Inflammatory macrophage (primary cell): ENCODE results near the gene NINL.
"Not testable (repeated sequence)": the region's sequence is repeated elsewhere in the genome, so short reads cannot be mapped to it uniquely, and the experiment has no call there.

Source experiments
- DNase-seq, 2 donors: peaks; one replicate each; pipeline ENCODE4 v3.0.0-alpha.2; 2020 to 2022

The NINL gene

DNA sequence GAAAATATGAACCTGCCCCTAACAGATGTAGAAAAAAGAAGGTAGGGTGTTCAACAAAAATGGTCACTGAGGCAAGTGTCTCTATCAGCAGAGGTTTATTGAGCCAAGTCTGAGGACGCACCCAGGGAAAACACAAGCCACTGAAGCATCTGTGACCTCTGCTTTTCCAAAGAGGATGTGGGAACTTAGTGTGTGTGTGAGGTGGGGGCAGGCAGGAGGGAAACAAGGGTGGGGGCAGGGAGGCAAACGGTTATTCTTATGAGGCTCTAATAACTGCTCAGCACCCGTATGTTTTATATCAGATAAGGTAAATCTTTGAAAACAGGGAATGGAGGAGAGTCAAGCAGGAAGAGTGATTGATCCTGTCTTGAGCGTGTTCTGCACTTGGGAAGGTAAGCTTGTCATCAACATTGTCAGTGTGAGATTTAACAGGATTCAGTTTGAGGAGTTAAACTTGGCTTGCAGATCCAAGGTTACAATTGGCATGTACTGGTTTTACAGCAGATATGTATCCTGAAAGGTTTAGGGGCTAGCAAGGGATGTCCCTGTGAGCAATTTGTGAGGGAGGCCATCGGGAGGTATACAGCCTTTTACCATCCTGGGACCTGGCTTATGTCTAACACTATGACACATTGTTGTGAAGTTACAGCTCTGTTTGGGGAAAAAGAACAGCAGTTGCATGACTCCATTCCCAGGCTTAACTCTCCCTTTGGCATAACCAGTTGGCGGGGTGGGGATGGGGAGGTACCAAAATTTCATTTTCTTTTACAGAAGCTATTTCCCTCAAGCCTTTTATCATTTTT is 33.7 kb downstream of the NINL start:
- no peak for DNase-seq

DNA sequence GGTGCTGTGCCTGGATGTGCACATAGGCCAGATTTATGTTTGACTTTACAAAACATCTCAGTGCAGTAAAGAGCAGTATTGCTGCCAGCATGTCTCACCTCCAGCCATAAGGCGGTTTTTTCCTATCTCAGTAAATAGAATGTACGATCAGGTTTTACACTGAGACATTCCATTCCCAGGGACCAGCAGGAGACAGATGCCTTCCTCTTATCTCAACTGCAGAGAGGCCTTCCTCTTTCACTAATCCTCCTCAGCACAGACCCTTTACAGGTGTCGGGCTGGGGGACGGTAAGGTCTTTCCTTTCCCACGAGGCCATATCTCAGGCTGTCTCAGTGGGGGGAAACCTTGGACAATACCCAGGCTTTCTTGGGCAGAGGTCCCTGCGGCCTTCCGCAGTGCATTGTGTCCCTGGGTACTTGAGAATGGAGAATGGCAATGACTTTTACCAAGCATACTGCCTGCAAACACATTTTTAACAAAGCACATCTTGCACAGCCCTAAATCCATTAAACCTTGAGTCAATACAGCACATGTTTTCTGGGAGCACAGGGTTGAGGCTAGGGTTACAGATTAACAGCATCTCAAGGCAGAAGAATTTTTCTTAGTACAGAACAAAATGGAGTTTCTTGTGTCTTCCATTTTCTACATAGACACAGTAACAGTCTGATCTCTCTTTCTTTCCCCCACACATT is 34.5 kb downstream of the NINL start:
- not testable (repeated sequence) for DNase-seq

DNA sequence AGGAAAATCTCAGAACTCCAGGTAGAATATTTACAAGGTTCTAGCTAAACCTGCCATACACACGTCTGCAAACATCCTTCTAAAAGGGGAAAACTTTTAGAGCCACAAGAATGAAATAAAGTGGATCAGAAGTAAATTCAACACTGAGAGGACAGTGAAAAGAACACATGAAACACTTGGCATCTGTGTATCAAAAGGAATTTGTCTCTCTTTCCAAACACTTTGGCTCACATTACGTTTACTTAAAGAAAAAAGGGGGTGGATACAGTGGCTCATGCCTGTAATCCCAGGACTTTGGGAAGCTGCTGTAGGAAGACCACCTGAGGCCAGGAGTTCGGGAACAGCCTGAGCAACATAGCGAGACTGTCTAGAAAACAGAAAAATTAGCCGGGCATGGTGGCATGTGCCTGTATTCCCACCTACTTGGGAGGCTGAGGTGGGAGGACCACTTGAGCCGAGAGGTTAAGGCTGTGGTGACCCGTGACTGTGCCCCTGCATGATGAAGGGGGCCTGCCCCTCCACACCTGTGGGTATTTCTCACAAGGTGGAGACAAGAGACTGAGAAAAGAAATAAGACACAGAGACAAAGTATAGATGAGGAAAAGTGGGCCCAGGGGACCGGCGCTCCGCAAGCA is 35.4 kb downstream of the NINL start:
- DNase-seq: no peak

DNA sequence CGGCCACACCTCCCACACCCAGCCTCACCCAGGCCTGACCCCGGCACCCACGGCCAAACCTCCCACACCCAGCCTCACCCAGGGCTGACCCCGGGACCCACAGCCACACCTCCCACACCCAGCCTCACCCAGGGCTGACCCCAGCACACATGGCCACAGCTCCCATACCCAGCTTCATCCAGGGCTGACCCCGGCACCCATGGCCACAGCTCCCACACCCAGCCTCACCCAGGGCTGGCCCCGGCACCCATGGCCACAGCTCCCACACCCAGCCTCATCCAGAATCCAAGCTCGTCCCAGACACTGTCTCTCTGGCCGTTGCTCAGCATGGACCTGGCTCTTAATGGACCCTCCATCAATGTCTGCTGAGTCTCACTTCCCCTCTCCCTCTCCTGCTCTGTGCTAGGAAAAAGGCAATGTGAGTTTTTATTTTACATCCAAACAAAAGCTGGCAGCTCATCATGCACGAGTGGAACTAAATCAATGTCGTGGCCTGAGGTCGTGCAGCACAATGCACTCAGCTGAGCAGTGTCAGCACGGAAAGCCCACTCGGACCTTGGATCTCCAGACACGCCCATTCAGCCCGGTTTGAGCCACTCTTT is 36.1 kb downstream of the NINL start:
- peak in 1 of 2 donors; percentile 20 for DNase-seq

DNA sequence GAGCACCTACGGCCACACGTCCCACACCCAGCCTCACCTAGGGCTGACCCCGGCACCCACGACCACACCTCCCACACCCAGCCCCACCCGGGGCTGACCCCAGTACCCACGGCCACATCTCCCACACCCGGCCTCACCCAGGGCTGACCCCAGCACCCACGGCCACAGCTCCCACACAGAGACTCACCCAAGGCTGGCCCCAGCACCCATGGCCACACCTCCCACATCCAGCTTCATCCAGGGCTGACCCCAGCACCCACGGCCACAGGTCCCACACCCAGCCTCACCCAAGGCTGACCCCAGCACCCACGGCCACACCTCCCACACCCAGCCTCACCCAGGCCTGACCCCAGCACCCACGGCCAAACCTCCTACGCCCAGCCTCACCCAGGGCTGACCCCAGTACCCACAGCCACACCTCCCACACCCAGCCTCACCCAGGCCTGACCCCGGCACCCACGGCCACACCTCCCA is 36.7 kb downstream of the NINL start:
- DNase-seq: peak in 1 of 2 donors; percentile 23

DNA sequence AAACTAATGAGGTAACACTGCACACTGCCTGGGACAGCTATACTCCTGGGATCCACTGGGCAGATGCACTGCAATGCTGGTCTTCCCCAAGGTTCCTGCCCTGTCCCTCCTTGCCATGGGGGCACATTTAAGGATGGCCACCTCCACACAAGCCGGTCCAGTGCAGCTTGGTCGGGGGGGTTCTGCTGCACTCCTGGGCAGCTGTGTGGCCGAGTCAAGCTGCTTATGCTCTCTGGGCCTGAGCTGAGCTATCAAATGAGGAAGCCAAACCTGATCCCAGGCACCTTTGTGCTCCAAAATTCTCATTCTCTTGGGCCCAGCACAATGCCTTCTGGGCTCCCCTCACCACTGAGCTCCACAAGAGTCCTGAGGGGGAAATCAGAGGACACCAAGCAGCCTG is 37.3 kb downstream of the NINL start:
- DNase-seq: no peak

DNA sequence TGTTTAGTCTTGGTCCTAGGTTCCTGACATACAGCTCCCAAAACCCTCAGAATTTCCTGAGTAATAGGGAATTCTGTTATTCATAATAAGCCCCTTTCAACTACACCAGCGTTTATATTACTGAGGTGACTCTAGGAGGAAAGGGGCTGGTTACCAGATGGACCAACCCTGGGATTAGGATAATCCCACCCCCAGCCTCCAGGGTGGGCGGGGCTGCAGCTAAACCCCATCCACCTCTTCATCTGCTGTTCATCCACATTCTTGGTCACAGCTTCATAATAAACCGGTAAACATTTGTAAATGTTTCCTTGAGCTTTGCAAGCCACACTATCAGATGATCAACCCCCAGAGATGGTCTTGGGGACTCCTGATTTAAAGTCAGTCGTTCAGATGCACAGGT is 38.3 kb downstream of the NINL start:
- DNase-seq: no peak

DNA sequence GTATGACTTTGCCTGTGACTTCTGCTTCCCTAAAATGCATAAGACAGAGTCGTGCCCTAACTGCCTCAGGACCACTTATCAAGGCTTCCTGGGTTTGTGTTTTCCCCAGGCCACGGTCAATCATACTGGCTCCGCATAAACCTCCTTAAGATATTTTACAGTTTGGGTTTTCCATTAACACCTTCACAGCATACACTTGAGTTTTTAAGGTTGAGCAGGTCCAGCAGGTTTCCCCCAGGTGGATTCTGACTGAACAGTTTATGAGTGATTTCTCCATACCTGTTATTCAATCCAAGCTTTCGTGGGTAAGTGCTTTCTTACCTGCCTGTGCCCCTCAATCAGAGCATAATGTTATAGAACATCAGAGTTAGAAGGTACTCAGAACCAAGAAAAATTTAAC is 39.3 kb downstream of the NINL start:
- DNase-seq: no peak

DNA sequence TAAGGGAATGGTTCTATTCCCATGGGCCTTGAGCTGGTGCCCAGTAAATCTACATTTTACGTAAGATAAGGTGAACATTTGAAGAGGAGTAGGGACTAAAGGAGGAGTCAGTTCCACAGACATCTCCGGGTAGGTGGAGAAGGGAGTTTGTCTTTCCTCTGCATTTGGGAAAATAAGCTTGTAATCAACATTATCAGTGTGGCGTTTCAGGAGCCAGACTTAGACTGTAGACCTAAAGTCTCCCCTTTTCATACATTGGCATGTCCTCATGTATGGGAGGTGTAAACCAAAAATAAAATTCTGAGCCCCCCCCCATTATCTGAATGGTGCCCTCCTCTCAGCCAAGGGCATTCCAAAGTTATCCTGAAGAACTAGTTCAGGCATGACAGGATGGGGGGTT is 40.2 kb downstream of the NINL start:
- DNase-seq: no peak

DNA sequence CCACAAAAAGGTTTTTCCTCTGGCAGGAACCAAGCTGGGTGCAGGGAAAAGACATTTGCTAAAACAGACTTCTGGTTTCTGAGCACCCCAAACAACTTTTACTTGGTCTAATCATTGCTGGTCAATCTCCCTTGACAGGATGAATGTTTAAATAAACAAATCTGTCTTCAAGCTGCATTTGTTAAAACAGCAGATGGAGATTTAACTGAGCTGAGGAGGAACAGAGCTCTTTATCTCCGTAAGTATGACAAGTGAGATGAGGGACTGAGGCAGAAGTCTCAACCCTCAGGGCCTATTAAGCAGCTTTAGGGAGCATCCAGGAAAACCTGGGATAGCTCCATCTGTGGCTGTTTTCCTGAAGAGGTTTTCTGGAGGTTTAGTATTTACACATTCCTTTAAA is 40.6 kb downstream of the NINL start:
- DNase-seq: no peak

DNA sequence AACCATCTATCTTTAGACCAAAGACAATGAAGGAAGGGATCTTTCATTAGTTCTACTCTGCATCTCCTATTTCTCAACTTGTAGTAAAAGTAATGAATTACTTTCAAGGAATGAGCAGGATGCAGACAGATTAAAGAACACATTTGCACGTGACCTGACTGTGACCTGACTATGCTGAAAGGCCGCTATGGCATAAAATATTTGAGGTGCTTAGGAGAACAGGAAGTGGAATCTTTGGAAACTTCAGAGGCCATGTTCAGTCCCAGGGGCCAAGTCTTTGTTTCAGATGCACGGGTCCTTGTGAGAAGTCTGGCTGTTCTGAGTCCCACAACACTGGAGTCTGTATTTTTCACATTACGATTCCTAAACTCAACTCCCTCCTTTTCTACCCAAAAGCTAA is 41.0 kb downstream of the NINL start:
- no peak for DNase-seq

DNA sequence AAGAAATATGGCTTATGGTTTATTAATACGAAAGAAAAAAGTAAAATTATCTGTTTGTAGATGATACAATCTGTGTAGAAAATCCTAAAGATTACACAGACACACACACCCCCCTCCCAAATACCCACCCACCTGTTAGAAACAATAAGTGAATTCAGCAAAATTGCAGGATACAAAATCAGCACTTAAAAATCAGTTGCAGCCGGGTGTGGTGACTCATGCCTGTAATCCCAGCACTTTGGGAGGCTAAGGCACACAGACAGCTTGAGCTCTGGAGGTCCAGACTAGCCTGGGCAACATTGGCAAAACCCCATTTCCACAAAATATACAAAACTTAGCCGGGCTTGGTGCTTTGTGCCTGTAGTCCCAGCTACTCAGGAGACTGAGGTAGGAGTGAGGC is 42.3 kb downstream of the NINL start:
- no peak for DNase-seq

DNA sequence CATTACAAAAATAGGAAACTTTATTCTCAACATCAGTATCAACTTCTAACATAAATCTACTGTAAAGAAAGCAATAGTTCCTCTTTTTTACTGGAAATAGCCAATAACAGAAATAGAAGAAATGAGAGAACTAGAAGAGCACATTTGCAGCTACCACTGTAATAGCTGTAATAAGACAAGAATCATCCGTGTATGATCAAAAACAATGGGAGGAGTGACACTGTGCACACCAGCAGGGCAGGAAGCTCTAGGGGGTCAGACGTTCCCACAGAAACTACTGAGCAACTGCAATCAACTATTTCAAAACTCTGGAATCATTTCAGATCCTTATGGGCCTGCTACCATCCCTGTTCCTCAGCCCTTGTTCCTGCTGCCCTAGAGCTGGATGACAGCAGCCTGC is 43.7 kb downstream of the NINL start:
- peak; percentile 18 to 38 for DNase-seq

DNA sequence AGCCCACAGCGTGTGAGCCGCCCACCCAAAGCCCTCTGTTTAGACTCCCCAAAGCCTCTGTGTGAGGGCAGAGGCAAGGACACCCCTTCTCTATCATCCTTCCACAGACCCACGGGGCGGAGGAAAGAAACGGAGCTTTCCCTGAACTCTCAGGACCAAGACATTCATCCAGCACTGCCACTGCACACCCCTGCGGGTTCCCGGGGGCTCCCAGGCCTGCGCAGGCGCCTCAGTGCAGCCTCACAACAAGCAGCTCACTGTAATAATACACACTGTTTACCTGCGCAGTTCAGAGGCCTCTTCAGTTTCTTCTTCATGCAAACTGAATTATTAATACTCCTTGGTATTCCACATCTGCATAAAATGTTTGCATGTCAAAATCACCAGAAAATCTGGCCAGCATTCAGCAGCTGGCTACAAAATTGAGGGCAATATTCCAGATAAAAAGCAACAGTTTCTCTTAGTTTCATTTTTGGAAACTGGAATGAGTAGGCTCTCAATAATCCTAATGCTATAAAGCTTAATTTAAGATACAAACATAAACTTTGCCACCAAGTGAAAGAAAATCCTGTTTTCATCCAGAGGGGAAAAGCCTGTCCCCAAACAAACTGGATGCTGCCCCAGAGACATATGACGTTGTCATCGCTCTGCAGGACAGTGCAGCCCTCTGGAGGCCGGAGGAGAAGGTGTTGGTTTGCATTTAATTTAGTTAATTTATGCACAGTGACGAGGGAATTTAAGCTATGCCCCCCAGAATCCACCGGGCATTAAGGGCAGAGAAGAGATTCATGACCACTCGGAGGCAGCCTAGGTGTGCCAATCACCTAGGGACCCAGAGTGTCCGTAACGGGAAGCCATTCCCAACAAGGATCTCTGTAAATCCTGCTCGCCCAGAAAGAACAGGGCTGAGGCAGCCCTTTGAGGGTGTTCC is 45.3 kb downstream of the NINL start:
- peak in 1 of 2 donors; percentile 28 for DNase-seq

DNA sequence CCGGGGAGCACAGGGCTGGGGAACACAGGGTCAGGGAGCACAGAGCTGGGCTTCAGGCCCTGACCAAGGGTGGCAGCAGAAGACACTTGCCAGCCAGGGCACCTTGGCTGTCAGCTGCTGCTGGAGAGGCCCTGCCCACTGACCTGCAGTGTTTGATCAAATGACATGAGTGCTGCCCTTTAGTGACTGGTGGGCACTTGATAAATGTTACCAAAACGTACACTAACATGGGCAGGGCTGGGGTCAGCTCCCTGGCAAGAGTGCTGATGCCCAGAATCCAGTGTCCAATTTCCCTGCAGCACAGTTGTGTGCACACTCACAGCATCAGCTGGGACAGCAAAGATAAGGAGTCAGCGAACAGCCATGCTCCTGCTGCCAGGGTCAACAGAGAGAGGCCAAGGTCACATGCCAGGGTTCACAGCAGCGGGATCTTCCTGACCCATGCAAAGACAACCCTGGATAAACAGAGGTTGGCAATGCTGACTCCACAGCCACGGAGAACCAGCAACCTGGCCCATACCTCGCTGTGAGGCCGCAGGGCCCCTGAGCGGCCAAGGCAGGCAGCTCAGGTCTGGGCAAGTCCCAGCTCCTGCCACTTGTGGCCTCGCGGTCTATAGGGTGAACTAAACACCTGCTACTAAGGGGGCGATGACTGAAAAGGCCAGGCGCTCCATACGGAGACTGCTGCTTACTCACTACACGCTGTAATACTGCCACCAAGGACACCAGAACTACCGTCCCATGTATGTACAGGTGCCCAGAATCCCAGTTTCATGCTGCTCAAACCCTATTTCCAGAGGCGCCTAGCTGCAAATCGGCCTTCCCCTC is 46.3 kb downstream of the NINL start:
- DNase-seq: no peak

DNA sequence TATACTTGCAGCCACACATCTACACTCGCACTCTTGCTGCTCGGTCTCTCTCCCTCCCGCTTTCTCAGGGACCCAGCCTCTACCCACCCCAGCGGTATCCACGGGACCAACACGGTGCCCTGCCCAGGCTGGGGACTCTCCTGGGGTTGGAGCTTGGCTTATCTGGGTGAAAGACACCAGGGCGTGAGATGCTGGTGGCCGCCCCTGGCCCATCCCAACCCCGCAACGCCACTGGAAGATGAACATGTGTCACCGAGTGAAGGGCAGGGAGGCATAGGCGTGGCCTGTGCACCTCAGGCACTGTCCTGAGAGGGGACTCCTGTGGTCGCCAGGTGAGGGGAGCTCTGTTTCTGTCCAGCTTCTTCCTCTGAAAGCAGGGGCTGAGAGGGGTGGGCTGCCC is 47.4 kb downstream of the NINL start:
- DNase-seq: no peak

DNA sequence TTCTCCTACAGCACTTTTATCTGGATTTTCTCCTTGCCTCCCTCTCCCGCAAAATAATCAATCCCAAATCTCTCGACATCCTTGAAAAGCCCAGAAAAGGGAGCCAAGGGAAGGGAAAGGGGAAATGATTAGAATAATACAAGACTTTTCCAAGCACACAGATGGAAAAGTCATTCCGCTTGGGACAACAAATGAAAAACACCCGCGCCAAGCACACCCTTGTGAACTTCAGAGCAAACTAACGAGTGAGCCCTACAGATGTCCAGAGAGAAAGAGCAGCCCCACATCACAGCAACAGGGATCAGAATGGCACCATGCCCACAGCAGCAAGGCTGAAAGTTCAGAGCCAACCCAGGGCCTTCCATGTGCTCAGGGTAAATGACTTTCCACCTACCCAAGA is 49.6 kb downstream of the NINL start:
- no peak for DNase-seq

DNA sequence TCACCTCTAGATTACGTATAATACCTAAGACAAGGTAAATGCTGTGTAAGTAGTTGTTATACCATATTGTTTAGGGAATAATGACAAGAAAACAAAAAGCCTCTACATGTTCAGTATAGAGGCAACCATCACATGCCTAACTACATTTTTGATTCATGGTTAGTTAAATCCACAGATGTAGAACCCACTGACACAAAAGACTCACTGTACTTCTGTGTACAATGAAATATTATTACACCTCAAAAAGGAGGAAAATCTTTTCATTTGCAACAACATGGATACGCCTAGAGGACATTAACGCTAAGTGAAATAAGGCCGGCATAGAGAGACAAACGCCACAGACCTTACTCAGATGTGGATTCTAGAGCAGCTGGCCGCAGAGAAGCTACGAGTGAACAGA is 50.5 kb downstream of the NINL start:
- DNase-seq: no peak

DNA sequence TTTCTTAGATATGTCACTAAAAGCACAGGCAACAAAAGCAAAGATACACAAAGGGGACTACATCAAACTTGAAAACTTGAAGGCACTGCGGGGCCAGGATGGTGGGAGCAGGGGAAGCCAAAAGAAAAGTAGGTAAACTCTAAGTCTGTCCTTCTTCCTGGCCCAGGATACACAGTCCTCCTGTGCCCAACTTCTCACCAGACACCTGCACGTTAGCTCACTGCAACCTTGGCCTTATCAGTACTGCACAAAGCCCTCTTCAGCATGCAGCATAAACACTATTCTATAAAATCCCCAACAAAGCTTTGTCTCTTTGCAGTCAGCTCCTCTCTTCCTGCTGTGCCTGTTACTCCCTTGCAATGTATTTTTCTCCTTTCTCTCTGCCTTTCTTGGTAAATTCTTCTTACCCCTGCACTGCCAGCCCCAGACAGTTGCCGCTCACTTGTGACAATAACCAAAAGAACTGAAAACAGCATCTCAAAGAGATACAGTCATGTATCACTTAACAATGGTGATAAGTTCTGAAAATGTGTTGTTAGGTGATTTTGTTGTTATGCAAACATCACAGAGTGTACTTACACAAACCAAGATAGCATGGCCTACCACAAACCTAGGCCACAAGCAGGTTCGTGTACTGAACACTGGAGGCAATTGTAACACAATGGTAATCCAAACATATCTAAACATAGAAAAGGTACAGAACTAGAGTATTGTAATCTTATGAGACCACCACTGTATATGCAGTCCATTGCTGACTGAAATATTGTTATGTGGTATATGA is 51.2 kb downstream of the NINL start:
- DNase-seq: no peak

DNA sequence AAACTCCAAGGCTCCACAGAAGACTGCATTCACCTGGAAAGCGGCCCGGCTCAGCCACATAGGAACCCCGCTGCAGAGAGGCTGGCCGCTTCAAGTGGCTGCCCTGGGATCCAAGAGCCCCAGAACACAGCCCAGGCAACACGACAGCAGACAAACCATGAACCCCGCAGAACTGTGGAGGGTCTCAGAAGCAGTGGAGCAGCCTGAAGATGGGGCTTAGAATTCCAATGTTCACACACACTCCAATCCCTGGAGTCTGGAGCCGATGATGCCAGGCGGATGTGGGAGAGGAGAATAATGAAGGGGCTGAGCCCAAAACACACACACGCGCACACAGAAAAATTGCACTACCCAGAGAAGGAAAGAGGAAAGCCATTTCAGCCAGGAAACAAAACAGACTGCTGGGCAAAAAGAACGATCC is 52.4 kb downstream of the NINL start:
- no peak for DNase-seq
